ENCODE data around the gene TAS2R46. TPM values are rescaled to one million over a fixed set of nuclear protein-coding genes. Genes with fewer than 3 reads are reported as not detected.

Gene TAS2R46
- 14.4 TPM for total RNA-seq

DNA sequence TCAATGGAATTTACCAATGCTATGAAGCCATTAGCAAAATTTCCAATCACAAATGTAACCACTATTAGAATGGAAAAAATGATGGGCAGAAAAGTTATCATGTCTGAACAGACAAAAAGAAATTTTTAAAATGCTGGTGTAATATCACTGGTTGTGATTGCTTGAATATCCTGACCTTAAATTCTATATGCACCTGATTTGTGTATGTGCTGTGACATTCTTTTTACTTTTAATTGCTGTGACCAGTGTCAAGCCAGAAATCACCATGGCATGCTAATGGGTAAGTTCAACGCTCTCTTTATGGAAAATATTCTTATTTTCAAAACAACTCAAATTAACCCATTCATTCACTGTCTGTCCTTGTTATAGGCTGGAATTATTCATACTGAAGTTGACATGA, at the start of gene TAS2R46:
Gene TAS2R46, minus strand, starts transcription at position 101 of the 400 bp plus-strand sequence. Its CDS starts 0 bp downstream, at position 101.

DNA sequence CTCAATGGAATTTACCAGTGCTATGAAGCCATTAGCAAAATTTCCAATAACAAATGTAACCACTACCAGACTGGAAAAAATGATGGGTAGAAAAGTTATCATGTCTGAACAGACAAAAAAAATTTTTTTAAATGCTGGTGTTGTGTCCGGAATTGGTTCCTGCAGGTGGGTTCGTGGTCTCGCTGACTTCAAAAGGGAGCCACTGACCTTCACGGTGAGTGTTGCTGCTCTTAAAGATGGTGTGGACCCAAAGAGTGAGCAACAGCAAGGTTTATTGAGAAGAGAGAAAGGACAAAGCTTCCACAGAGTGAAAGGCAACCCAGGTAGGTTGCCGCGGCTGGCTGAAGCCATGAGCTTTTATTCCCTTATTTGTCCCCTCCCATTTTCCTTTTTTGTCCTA, 30.0 kb upstream of the TAS2R46 start, which contains the start of gene TAS2R43:
Gene TAS2R43, minus strand, starts transcription at position 186 of the 400 bp plus-strand sequence. Its CDS starts 84 bp downstream, at position 102.

DNA sequence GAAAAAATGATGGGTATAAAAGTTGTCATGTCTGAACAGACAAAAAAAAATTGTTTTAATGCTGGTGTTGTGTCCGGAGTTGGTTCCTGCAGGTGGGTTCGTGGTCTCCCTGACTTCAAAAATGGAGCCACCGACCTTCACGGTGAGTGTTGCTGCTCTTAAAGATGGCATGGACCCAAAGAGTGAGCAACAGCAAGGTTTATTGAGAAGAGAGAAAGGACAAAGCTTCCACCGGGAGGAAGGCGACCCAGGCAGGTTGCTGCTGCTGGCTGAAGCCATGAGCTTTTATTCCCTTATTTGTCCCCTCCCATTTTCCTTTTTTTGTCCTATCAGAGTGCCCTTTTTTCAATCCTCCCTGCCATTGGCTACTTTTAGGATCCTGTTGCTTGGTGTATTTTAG, 30.8 kb downstream of the TAS2R46 start, which contains the start of gene TAS2R31:
Gene TAS2R31, minus strand, starts transcription at position 101 of the 400 bp plus-strand sequence. Its CDS starts 72 bp downstream, at position 29.

GRCh38 chr12:11022520-11022919, 39.6 kb downstream of the TAS2R46 start, which contains the start of gene TAS2R19:
Gene TAS2R19 (minus strand): TSS chr12:11022620. CDS start chr12:11022571, 49 bp downstream.

Small RNA genes lying within 50 kb of the gene (small RNA-seq; reads per million reads assigned to genes)
- gene AC018630.1 (ENCODE audit: low replicate concordance) = not detected

Other genes starting within 250 kb of the TAS2R46 start
- gene TAS2R10, start 235.9 kb downstream of the TAS2R46 start, total RNA-seq = 15.0 TPM
- gene PRR4, start 212.8 kb downstream of the TAS2R46 start, total RNA-seq = 13.5 TPM
- 159 TPM for gene PRH1, start 178.0 kb downstream of the TAS2R46 start, total RNA-seq
- gene TAS2R13, start 152.7 kb downstream of the TAS2R46 start, total RNA-seq = 25.0 TPM
- 2.8 TPM for gene PRH2, start 133.1 kb downstream of the TAS2R46 start, total RNA-seq
- 30.4 TPM for gene TAS2R14, start 123.0 kb downstream of the TAS2R46 start, total RNA-seq
- 26.3 TPM for gene TAS2R50, start 75.4 kb downstream of the TAS2R46 start, total RNA-seq
- gene TAS2R20, start 64.0 kb downstream of the TAS2R46 start, total RNA-seq = 26.0 TPM
- 41.9 TPM for gene TAS2R19, start 39.7 kb downstream of the TAS2R46 start, total RNA-seq
- gene TAS2R31, start 30.9 kb downstream of the TAS2R46 start, total RNA-seq = 46.6 TPM
- 31.9 TPM for gene TAS2R43, start 30.0 kb upstream of the TAS2R46 start, total RNA-seq
- 55.7 TPM for gene TAS2R30, start 72.3 kb upstream of the TAS2R46 start, total RNA-seq
- gene SMIM10L1, start 108.9 kb upstream of the TAS2R46 start, total RNA-seq = 9.7 TPM
- gene TAS2R42, start 124.6 kb upstream of the TAS2R46 start, total RNA-seq = not detected
- not detected for gene PRB3, start 207.4 kb upstream of the TAS2R46 start, total RNA-seq
- gene PRB4, start 248.1 kb upstream of the TAS2R46 start, total RNA-seq = not detected